ENCODE data around the gene ARHGEF4.

Gene ARHGEF4

DNA sequence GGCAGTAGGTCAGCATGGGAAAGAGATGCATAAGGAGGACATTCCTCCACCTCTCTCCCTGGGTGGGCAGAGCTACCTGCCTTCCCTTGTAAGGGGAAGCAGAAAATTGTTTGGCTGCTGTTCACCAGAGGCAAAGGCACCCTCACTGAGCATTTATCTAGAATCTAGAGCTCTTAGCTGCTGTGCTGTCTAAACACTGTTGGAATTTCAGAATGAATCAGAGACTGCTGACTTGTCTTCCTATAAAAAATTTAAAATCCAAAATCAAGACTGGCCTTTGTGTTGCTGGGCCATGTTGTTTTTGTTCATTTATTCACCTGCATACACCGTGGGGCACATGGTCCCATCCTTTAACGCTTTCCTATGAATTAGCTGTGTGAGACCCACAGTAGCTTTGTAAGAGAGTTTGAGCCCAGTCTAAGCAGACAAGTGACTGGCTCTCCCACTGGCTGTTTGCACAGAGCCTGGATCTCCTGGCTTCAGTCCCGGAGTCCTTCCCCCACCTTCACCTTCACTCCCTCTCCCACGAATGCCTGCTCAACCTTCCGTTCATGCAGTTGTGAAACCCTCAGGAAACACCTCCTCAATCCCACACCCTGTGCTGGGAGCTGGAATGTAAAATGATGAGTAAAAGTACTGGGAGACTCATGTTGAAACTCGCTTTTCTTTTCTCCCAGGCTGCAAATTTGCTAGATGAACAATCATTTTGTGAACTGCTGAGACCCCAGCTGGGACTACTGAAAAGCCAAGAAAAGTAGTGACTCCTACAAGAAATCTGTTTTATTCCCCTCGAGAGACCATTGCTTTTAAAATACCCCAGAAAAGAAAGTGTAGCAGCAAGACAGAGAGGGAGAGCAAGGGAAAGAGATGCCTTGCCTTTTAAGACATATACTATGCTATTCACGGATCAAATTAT lies 180.4 kb downstream of the ARHGEF4 start:
- no peaks in the 10 kb centered on the region for H3K36me3 ChIP-seq (replicated peaks; ENCODE audit: insufficient read depth, low read length)
- H3K9me2 ChIP-seq (replicated peaks; ENCODE audit: insufficient read depth, low read length), result no peaks in the 10 kb centered on the region
- no peaks in the 10 kb centered on the region for H3K79me2 ChIP-seq (ENCODE audit: low read length)
- H3K4me1 ChIP-seq (ENCODE audit: low read length), result no peaks in the 10 kb centered on the region
- H3K27ac ChIP-seq (ENCODE audit: low read length), result no peak overlapping the region
- TF ChIP-seq, protein P1, sequence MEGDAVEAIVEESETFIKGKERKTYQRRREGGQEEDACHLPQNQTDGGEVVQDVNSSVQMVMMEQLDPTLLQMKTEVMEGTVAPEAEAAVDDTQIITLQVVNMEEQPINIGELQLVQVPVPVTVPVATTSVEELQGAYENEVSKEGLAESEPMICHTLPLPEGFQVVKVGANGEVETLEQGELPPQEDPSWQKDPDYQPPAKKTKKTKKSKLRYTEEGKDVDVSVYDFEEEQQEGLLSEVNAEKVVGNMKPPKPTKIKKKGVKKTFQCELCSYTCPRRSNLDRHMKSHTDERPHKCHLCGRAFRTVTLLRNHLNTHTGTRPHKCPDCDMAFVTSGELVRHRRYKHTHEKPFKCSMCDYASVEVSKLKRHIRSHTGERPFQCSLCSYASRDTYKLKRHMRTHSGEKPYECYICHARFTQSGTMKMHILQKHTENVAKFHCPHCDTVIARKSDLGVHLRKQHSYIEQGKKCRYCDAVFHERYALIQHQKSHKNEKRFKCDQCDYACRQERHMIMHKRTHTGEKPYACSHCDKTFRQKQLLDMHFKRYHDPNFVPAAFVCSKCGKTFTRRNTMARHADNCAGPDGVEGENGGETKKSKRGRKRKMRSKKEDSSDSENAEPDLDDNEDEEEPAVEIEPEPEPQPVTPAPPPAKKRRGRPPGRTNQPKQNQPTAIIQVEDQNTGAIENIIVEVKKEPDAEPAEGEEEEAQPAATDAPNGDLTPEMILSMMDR (IDR thresholded peaks at IDR 0.05; ENCODE audit: low read length), result no peak
- H3K9me3 ChIP-seq (replicated peaks; ENCODE audit: insufficient read depth, low read length), result no peaks in the 10 kb centered on the region
- no peak overlapping the region for H3K4me2 ChIP-seq (ENCODE audit: low read depth, low read length)
- no peak overlapping the region for H2AFZ ChIP-seq (ENCODE audit: low read length)
- H3K27me3 ChIP-seq (replicated peaks; ENCODE audit: insufficient read depth, low read length), result no peaks in the 10 kb centered on the region
- no peaks in the 10 kb centered on the region for H3F3A ChIP-seq (ENCODE audit: insufficient read depth, low read length)
- no peak for DNase-seq
- H3K9ac ChIP-seq (ENCODE audit: low read length), result no peak overlapping the region
- no peaks in the 10 kb centered on the region for H4K20me1 ChIP-seq (ENCODE audit: insufficient read depth, low read length)
- H3K4me3 ChIP-seq (ENCODE audit: low read length), result no peak overlapping the region

GRCh38 chr2:131022731-131023130 lies 186.0 kb downstream of the ARHGEF4 start:
- Histone ChIP-seq H3K36me3 (replicated peaks; ENCODE audit: insufficient read depth, low read length) (no peaks in the 10 kb centered on the region), H3K79me2 (ENCODE audit: low read length) (no peaks in the 10 kb centered on the region), H3K4me1 (ENCODE audit: low read length) (no peaks in the 10 kb centered on the region), H3K9me2 (replicated peaks; ENCODE audit: insufficient read depth, low read length) (no peaks in the 10 kb centered on the region), H3K9me3 (replicated peaks; ENCODE audit: insufficient read depth, low read length) (no peaks in the 10 kb centered on the region), H3K27me3 (replicated peaks; ENCODE audit: insufficient read depth, low read length) (no peaks in the 10 kb centered on the region), H3F3A (ENCODE audit: insufficient read depth, low read length) (no peaks in the 10 kb centered on the region), H3K27ac (ENCODE audit: low read length) (no peak overlapping the region), H2AFZ (ENCODE audit: low read length) (no peak overlapping the region), H4K20me1 (ENCODE audit: insufficient read depth, low read length) (no peaks in the 10 kb centered on the region), H3K4me2 (ENCODE audit: low read depth, low read length) (no peak overlapping the region), H3K4me3 (ENCODE audit: low read length) (no peak overlapping the region), H3K9ac (ENCODE audit: low read length) (no peak overlapping the region)
- no peak for DNase-seq
- no peak for TF ChIP-seq EZH2phosphoT487 (IDR thresholded peaks at IDR 0.05; ENCODE audit: low read length)
- TF ChIP-seq EZH2 (optimal IDR thresholded peaks at IDR 0.05; ENCODE audit: low read depth, low read length), result no peak
- TF ChIP-seq, protein P1 (IDR thresholded peaks at IDR 0.05; ENCODE audit: low read length), result no peak

- H3K79me2 ChIP-seq (ENCODE audit: low read length), result no peaks in the 10 kb centered on the region
- H4K20me1 ChIP-seq (ENCODE audit: insufficient read depth, low read length), result no peaks in the 10 kb centered on the region
- H2AFZ ChIP-seq (ENCODE audit: low read length), result no peak overlapping the region
- H3K9me2 ChIP-seq (replicated peaks; ENCODE audit: insufficient read depth, low read length), result no peaks in the 10 kb centered on the region
- H3K4me3 ChIP-seq (ENCODE audit: low read length), result no peak overlapping the region
- TF ChIP-seq EZH2phosphoT487 (IDR thresholded peaks at IDR 0.05; ENCODE audit: low read length), result no peak
- TF ChIP-seq, protein P1 (IDR thresholded peaks at IDR 0.05; ENCODE audit: low read length), result no peak
- no peak for TF ChIP-seq EZH2 (optimal IDR thresholded peaks at IDR 0.05; ENCODE audit: low read depth, low read length)
- H3F3A ChIP-seq (ENCODE audit: insufficient read depth, low read length), result no peaks in the 10 kb centered on the region
- DNase-seq, result no peak
- H3K27me3 ChIP-seq (replicated peaks; ENCODE audit: insufficient read depth, low read length), result no peaks in the 10 kb centered on the region
- no peaks in the 10 kb centered on the region for H3K9me3 ChIP-seq (replicated peaks; ENCODE audit: insufficient read depth, low read length)
- H3K9ac ChIP-seq (ENCODE audit: low read length), result no peak overlapping the region
- H3K27ac ChIP-seq (ENCODE audit: low read length), result no peak overlapping the region
- H3K4me2 ChIP-seq (ENCODE audit: low read depth, low read length), result no peak overlapping the region
- H3K4me1 ChIP-seq (ENCODE audit: low read length), result no peaks in the 10 kb centered on the region
- H3K36me3 ChIP-seq (replicated peaks; ENCODE audit: insufficient read depth, low read length), result no peaks in the 10 kb centered on the region
These were observed 187.0 kb downstream of the ARHGEF4 start for GRCh38 chr2:131023758-131024157.
